Subcutaneous preadipocyte (primary cell): ENCODE data around the gene GJB5. TPM values are rescaled to one million over a fixed set of nuclear protein-coding genes. Genes with fewer than 3 reads are reported as not detected.

Source experiments
- total RNA-seq: library from RNA; depleted of rRNA; stranded (reverse); fragments of >200 nt; gene quantifications from 2 replicates; pipeline ENCODE4 v1.2.3, GENCODE V29; 2012

The GJB5 gene
- total RNA-seq, result not detected in 2 replicates

DNA sequence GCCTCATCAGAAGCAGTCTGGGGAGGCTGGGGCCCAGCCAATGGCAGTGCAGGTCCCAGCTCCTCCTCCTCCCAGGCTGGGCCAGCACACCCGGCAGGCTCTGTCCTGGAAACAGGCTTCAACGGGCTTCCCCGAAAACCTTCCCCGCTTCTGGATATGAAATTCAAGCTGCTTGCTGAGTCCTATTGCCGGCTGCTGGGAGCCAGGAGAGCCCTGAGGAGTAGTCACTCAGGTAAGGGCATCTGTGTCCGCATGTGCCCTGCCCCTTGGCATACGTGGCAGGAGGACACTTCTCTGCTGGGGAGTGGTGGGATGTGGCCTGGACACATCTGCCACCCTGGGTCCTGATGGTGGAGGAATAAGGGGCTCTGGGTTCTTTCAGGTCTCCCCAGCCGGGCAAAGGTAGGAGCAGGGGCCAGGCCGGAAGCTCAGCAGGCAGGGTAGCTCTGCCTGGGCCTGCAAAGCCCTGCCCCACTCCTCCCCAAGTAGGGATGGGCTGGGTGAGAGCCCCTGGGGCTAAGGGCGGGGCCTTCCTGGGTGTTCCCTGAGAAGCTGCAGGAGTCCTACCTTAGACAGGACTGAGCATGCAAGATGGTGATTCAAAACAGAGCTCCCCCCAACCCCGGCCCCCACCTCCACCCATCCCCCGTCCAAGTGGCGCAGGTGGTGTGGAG lies at the start of gene GJB5:
Gene GJB5 (plus strand): TSS at position 84 of the 674 bp plus-strand sequence. CDS start 2,284 bp downstream, outside the sequence.

DNA sequence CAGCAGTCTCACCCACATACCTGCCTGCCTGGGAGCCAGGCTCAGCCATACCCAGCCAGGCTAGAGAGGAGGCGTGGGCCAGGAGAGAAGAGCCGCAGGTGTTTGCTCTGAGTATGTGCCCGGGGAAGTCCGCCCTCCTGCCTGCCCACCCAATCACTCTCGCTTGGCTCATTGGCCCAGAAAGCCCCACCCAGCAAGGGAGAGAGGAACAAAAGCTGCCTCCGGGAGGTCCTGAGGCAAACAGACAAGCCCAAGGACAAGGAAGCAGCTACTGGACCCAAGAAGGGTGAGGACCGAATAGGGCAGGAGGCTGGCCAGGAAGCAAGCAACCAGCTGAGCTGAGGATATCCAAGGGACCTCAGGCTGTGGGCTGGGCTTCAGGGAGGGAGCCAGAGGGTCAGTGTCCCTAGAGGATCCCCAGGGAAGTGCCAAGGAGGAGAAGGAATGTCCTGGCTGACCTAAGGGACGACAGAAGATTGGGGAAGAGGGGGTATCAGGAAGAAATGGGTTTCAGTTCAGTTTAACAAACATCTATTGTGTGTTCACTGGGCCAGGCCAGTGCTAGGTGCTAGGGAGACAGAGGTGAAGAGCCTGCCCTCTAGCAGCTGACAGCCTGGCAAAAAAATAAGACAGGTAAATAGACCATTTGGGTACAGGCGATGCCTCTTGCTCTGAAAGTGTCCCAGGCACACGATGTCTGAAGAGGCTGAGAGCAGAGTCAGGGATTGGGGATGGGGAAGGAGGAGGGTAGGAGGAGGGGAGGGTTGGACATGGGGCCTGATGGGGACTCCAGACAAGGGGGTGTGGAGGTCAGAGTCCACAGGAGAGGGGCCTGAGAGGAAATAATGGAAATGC lies 4.9 kb downstream of the GJB5 start, which contains the start of gene GJB4:
Gene GJB4 (plus strand): TSS at position 238 of the 855 bp plus-strand sequence. CDS start 1,515 bp downstream, outside the sequence.

DNA sequence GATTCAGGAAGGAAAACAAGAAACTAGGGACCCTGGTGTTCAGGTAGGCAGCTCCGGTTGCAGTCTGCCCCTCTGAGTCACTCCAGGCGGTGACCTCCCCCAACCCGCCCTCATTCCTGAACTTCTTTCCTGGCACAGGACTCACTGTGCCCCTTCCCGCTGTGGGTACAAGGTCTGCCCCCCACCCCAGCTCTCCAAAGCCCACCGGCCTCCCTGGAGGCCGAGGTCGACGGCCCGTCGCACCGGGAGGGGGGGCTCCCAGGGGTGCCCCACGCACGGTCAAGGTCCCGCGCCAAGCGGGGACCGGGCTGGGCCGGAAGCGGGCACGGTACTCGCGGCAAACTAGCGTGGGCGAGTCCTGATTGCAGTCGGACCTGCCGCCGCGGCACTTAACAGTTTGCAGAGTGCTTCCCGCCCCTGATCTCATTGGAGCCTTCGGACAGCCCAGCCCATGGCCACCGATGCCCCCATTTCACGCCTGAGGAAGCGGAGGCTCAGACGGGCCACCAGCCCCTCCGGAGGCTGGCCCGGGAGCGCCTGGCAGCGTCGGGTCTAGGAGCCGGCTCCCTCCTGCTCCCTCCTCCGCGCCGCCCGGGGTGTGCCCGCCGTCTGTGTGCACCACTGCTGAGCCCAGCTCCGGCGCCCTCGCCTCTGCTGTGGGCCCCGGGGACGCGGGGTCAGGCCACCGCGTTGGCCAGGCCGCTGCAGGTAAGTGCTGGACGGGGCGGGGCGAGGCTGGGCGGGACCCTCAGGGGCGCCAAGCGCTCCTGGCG lies 26.4 kb downstream of the GJB5 start, which contains the start of gene GJB3:
Gene GJB3 (plus strand): TSS at position 144 of the 773 bp plus-strand sequence. CDS start 3,549 bp downstream, outside the sequence.

DNA sequence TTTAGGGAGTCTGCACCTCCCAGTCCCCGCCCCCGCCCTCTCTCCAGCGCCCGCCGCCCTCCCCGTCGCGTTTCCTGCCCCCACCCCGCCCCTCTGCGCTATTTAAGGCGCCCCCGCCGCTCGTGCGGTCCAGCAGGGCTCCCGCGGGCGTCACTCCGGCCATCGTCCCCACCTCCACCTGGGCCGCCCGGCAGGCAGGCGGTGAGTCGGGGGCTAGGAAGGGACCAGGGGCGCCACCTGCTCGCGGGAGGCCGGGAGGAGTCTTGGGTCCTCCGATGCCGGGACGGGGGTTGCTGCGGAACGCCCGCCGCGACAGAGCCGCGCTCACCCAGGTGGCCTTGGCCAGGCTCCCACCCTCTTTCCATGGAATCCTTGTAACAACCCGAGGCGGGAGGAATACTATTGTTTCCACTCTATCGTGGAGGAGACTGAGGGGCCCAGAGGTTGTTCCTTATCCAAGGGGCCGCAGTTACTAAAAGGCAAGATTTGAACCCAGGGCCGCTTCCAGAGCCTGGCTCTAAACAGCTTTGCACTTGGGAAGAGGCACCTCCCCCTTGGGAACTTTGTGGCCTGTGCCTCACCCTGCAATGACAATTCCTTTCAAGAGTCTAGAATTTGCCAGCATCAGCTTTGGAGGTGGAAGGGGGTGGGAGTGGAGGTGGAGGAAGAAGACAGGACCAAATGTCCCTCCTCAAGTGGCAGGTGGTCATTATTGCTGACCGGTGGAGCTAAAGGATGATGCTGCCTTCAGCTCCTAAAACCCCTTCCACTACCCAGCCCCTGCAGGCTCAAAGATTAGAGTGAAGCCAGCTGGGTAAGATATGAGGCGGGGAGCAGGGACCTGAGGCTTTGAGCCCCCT lies 38.3 kb downstream of the GJB5 start, which contains the start of gene GJA4:
Gene GJA4 (plus strand): TSS at position 132 of the 860 bp plus-strand sequence. CDS start 1,215 bp downstream, outside the sequence.

Other genes starting within 250 kb of the GJB5 start
- not detected in 2 replicates for gene GJB4, start 4.7 kb downstream of the GJB5 start, total RNA-seq
- gene GJB3, start 26.2 kb downstream of the GJB5 start, total RNA-seq, result under 0.01 TPM in 1 of 2 replicates, not detected in the other
- not detected in 2 replicates for gene GJA4, start 38.0 kb downstream of the GJB5 start, total RNA-seq
- 24.6 and 26.5 TPM in 2 replicates for gene SMIM12, start 104.7 kb downstream of the GJB5 start, total RNA-seq
- under 0.01 TPM in 2 replicates for gene DLGAP3, start 174.6 kb downstream of the GJB5 start, total RNA-seq
- gene TMEM35B, start 230.3 kb downstream of the GJB5 start, total RNA-seq, result 20.3 and 20.9 TPM in 2 replicates